ENCODE measurements around the gene M1AP. TPM values are rescaled to one million over a fixed set of nuclear protein-coding genes. Genes with fewer than 3 reads are reported as not detected.

M1AP gene
- total RNA-seq, 1 donor from 2014 or later, result 0.75 TPM

DNA sequence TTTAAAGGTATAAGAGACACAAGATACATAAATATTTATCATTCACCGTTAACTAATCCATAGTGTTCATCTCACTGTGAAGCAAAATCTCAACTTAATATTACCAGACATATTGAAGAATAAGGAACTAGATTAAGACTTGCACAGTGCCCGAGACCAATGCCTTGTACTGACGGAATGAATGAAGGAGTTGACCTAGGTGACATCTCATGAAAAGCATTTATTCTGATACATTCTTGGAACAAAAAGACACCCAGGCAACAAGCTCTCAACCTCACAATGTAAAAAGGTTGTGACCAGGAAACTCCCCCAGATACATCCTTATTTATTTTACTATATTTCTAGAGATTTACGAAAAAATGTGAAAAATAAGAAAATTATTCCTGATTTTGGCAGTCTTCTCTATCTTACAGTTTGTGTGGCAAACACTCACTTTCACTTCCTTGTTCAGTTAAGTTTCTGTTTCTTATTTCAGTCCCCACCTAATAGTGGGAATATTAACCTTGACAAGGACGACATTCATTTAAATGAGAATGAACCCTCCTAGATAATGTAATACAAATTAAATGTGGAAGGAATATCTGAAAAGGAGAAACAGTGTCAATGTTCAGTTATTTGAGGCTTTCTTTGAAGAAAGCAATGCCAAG is 28.4 kb downstream of the M1AP start:
- Histone ChIP-seq H4K20me1 (ENCODE audit: low read depth) (no peaks in the 10 kb centered on the region), H3K4me3 (no peak overlapping the region), H3F3A (ENCODE audit: low read depth) (no peaks in the 10 kb centered on the region), H2AFZ (replicated peaks) (no peak overlapping the region), H3K36me3 (no peaks in the 10 kb centered on the region), H3K9me3 (ENCODE audit: low read depth) (no peaks in the 10 kb centered on the region), H3K4me2 (no peak overlapping the region), H3K9ac (no peak overlapping the region), H3K4me1 (no peaks in the 10 kb centered on the region), H3K27ac (no peak overlapping the region), H3K27me3 (no peaks in the 10 kb centered on the region), H3K79me2 (ENCODE audit: low read depth) (no peaks in the 10 kb centered on the region)
- no peak for DNase-seq (ENCODE audit: low spot score)
- no peak overlapping the region for H3K27ac Mint-ChIP-seq
- no peaks in the 10 kb centered on the region for H3K36me3 Mint-ChIP-seq
- no peaks in the 10 kb centered on the region for H3K9me3 Mint-ChIP-seq
- H3K4me1 Mint-ChIP-seq, result peaks cover 6% of the 10 kb centered on the region
- no peak overlapping the region for H3K4me3 Mint-ChIP-seq
- no peak for TF ChIP-seq EZH2phosphoT487 (IDR thresholded peaks at IDR 0.05)
- TF ChIP-seq EZH2 (IDR thresholded peaks at IDR 0.05), result no peak
- TF ChIP-seq, protein P1, sequence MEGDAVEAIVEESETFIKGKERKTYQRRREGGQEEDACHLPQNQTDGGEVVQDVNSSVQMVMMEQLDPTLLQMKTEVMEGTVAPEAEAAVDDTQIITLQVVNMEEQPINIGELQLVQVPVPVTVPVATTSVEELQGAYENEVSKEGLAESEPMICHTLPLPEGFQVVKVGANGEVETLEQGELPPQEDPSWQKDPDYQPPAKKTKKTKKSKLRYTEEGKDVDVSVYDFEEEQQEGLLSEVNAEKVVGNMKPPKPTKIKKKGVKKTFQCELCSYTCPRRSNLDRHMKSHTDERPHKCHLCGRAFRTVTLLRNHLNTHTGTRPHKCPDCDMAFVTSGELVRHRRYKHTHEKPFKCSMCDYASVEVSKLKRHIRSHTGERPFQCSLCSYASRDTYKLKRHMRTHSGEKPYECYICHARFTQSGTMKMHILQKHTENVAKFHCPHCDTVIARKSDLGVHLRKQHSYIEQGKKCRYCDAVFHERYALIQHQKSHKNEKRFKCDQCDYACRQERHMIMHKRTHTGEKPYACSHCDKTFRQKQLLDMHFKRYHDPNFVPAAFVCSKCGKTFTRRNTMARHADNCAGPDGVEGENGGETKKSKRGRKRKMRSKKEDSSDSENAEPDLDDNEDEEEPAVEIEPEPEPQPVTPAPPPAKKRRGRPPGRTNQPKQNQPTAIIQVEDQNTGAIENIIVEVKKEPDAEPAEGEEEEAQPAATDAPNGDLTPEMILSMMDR (IDR thresholded peaks at IDR 0.05), result no peak
- peaks cover 7% of the 10 kb centered on the region for H3K27me3 Mint-ChIP-seq (ENCODE audit: insufficient read depth, low read depth)

DNA sequence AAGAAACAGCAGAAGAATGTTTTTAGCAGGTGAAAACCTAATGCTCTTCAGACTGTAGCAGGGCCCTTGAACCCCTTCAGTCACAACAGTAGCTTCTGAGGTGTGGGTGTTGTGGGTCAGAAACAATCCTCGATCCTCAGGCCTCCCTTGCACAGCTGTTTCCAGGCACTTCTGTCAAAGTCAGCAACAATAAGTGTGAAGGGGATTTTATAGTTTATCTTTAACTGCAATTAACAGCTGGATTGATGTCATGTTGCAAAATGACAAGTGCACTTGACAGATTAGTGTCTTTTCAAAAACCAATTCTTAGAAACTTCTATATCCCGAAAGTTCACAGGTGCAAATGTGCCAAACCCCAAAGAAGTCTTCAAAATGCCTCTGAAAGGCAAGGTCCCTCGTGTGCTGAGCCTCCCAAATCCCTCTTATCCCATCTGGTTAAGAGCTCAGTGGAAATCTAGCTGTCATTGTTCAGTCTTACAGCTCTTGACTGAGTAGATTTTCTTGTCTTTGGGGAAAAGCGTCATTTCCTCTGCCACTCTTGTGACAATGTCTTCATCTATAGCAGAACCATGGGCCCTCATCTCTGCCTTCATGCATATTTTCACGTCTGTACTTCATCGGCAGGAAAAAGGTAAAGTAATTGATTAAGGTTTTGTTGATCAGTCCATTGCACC is 29.6 kb downstream of the M1AP start:
- H3K4me3 ChIP-seq, result no peak overlapping the region
- H3K27ac ChIP-seq, result no peak overlapping the region
- H3K4me1 Mint-ChIP-seq, result peaks cover 6% of the 10 kb centered on the region
- no peaks in the 10 kb centered on the region for H3K9me3 ChIP-seq (ENCODE audit: low read depth)
- peaks cover 7% of the 10 kb centered on the region for H3K27me3 Mint-ChIP-seq (ENCODE audit: insufficient read depth, low read depth)
- H3K4me3 Mint-ChIP-seq, result no peak overlapping the region
- H2AFZ ChIP-seq (replicated peaks), result no peak overlapping the region
- H3K9me3 Mint-ChIP-seq, result no peaks in the 10 kb centered on the region
- no peak overlapping the region for H3K4me2 ChIP-seq
- H3F3A ChIP-seq (ENCODE audit: low read depth), result no peaks in the 10 kb centered on the region
- H3K4me1 ChIP-seq, result no peaks in the 10 kb centered on the region
- no peaks in the 10 kb centered on the region for H3K79me2 ChIP-seq (ENCODE audit: low read depth)
- H4K20me1 ChIP-seq (ENCODE audit: low read depth), result no peaks in the 10 kb centered on the region
- H3K36me3 ChIP-seq, result no peaks in the 10 kb centered on the region
- H3K27me3 ChIP-seq, result no peaks in the 10 kb centered on the region
- H3K27ac Mint-ChIP-seq, result no peak overlapping the region
- TF ChIP-seq, protein P1 (IDR thresholded peaks at IDR 0.05), result no peak
- TF ChIP-seq EZH2 (IDR thresholded peaks at IDR 0.05), result no peak
- no peak for TF ChIP-seq EZH2phosphoT487 (IDR thresholded peaks at IDR 0.05)
- no peak for DNase-seq (ENCODE audit: low spot score)
- H3K36me3 Mint-ChIP-seq, result no peaks in the 10 kb centered on the region
- no peak overlapping the region for H3K9ac ChIP-seq

DNA sequence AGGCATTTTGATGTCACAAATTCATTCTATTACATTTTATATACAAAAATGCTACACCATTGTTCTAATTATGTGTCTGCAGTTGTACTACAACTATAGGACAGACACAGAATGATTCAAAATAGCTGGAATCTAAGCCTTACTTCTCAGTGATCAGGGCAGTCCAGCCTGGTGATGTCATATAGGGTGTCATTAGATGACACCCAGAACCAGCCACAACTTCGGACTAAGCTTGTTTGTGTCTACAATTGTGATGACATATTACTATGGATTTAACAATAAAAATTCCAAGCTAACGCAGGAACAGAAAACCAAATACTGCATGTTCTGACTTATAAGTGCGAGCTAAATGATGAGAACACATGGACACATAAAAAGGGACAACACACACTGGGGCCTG is 31.0 kb downstream of the M1AP start:
- no peaks in the 10 kb centered on the region for H3K4me1 ChIP-seq
- H3K27me3 ChIP-seq, result no peaks in the 10 kb centered on the region
- Mint-ChIP-seq H3K9me3 (no peaks in the 10 kb centered on the region), H3K27me3 (ENCODE audit: insufficient read depth, low read depth) (peaks cover 7% of the 10 kb centered on the region), H3K36me3 (no peaks in the 10 kb centered on the region), H3K4me1 (peaks cover 6% of the 10 kb centered on the region), H3K27ac (no peak overlapping the region), H3K4me3 (no peak overlapping the region)
- no peaks in the 10 kb centered on the region for H3K9me3 ChIP-seq (ENCODE audit: low read depth)
- H3F3A ChIP-seq (ENCODE audit: low read depth), result no peaks in the 10 kb centered on the region
- H3K27ac ChIP-seq, result no peak overlapping the region
- no peaks in the 10 kb centered on the region for H3K79me2 ChIP-seq (ENCODE audit: low read depth)
- H3K4me2 ChIP-seq, result no peak overlapping the region
- H4K20me1 ChIP-seq (ENCODE audit: low read depth), result no peaks in the 10 kb centered on the region
- H3K4me3 ChIP-seq, result no peak overlapping the region
- no peak overlapping the region for H2AFZ ChIP-seq (replicated peaks)
- TF ChIP-seq EZH2phosphoT487 (IDR thresholded peaks at IDR 0.05) (no peak), EZH2 (IDR thresholded peaks at IDR 0.05) (no peak)
- TF ChIP-seq, protein P1 (IDR thresholded peaks at IDR 0.05), result no peak
- H3K9ac ChIP-seq, result no peak overlapping the region
- DNase-seq (ENCODE audit: low spot score), result no peak
- H3K36me3 ChIP-seq, result no peaks in the 10 kb centered on the region

Data from neural progenitor cell (in vitro differentiated cells).